ENCODE data around the gene CYP46A1. TPM values are rescaled to one million over a fixed set of nuclear protein-coding genes. Genes with fewer than 3 reads are reported as not detected.

CYP46A1 gene
- total RNA-seq, 2 donors from 2014 or later, result 0.09 to 0.10 TPM

- DNase-seq (no peak), ATAC-seq (replicated peaks in 1 of 2) (no peak)
- H3K36me3 Mint-ChIP-seq (ENCODE audit: insufficient read depth in 2 of 2), result no peaks in the 10 kb centered on the region
- H3K9me3 Mint-ChIP-seq, result no peaks in the 10 kb centered on the region
- H3K27me3 Mint-ChIP-seq (ENCODE audit: low read depth), result no peaks in the 10 kb centered on the region
- no peak overlapping the region for H3K27ac Mint-ChIP-seq
- no peak overlapping the region for H3K4me3 Mint-ChIP-seq
- H3K4me1 Mint-ChIP-seq (ENCODE audit: low read depth), result no peaks in the 10 kb centered on the region
Observed at GRCh38 chr14:99720941-99721791, 37.1 kb downstream of the CYP46A1 start.

GRCh38 chr14:99721792-99722516 is 37.9 kb downstream of the CYP46A1 start:
- H3K9me3 Mint-ChIP-seq, result no peaks in the 10 kb centered on the region
- H3K4me3 Mint-ChIP-seq, result no peak overlapping the region
- no peaks in the 10 kb centered on the region for H3K36me3 Mint-ChIP-seq (ENCODE audit: insufficient read depth in 2 of 2)
- no peaks in the 10 kb centered on the region for H3K4me1 Mint-ChIP-seq (ENCODE audit: low read depth)
- no peak for DNase-seq
- ATAC-seq (replicated peaks in 1 of 2), result no peak
- peaks cover 5% of the 10 kb centered on the region for H3K27me3 Mint-ChIP-seq (ENCODE audit: low read depth)
- no peak overlapping the region for H3K27ac Mint-ChIP-seq

GRCh38 chr14:99722741-99723140 is 38.6 kb downstream of the CYP46A1 start:
- no peak overlapping the region for H3K4me3 Mint-ChIP-seq

GRCh38 chr14:99724196-99724891 is 40.2 kb downstream of the CYP46A1 start:
- Mint-ChIP-seq H3K4me1 (ENCODE audit: low read depth) (no peaks in the 10 kb centered on the region), H3K4me3 (no peak overlapping the region), H3K36me3 (ENCODE audit: insufficient read depth in 2 of 2) (no peaks in the 10 kb centered on the region), H3K9me3 (no peaks in the 10 kb centered on the region), H3K27me3 (ENCODE audit: low read depth) (peaks cover 17% of the 10 kb centered on the region), H3K27ac (no peak overlapping the region)
- no peak for ATAC-seq (replicated peaks in 1 of 2)
- DNase-seq, result no peak

More at GRCh38 chr14:99722741-99723140, 38.6 kb downstream of the CYP46A1 start:
- no peak for ATAC-seq (replicated peaks in 1 of 2)
- peaks cover 8% of the 10 kb centered on the region for H3K27me3 Mint-ChIP-seq (ENCODE audit: low read depth)
- H3K9me3 Mint-ChIP-seq, result no peaks in the 10 kb centered on the region
- no peaks in the 10 kb centered on the region for H3K4me1 Mint-ChIP-seq (ENCODE audit: low read depth)
- H3K36me3 Mint-ChIP-seq (ENCODE audit: insufficient read depth in 2 of 2), result no peaks in the 10 kb centered on the region
- no peak for DNase-seq
- H3K27ac Mint-ChIP-seq, result no peak overlapping the region

DNA sequence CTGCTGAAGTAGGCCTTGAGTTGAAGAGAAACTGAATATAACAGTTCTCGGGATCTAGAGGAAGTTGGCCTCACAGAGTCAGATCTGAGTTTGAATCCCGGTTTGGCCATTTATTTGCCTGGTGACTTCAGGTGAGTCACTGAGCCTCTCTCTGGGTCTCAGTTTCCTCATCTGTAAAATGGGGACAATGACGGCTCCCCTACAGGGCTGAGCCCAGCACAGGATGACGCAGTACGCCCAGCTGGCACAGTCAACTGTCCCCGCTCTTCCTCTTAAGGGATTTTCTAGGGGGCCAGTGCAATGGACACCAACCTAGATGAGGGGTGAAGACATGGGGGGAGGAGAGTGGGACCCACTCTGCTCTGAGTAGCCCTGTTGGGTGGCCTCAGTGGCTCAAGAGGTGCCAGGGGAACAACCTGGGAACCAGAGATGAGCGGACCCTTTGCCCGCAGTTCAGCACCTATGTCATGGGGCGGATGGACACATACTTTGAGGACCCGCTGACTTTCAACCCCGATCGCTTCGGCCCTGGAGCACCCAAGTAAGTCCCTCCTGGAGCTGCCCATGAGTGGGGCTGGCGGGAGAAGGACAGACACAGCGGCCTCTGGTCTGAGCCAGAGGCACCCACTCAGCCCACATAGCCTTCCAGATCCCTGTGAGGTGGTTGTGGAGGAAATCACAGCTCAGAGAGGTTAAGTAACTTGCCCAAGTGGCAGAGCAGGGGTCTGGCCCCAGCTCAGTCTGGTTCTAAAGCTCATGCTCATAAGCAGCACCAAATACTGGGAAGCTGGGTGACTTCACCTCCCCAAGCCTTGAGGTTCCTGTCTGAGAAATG is 41.1 kb downstream of the CYP46A1 start:
- Mint-ChIP-seq H3K9me3 (no peaks in the 10 kb centered on the region), H3K4me3 (no peak overlapping the region), H3K4me1 (ENCODE audit: low read depth) (no peaks in the 10 kb centered on the region), H3K36me3 (ENCODE audit: insufficient read depth in 2 of 2) (no peaks in the 10 kb centered on the region), H3K27ac (no peak overlapping the region), H3K27me3 (ENCODE audit: low read depth) (peaks cover 18% of the 10 kb centered on the region)
- ATAC-seq (replicated peaks in 1 of 2) (no peak), DNase-seq (no peak)

GRCh38 chr14:99725774-99726537 is 41.9 kb downstream of the CYP46A1 start:
- ATAC-seq (replicated peaks in 1 of 2), result no peak
- Mint-ChIP-seq H3K27ac (no peak overlapping the region), H3K9me3 (no peaks in the 10 kb centered on the region), H3K4me1 (ENCODE audit: low read depth) (no peaks in the 10 kb centered on the region), H3K36me3 (ENCODE audit: insufficient read depth in 2 of 2) (no peaks in the 10 kb centered on the region), H3K4me3 (no peak overlapping the region), H3K27me3 (ENCODE audit: low read depth) (peaks cover 18% of the 10 kb centered on the region)
- DNase-seq, result no peak

DNA sequence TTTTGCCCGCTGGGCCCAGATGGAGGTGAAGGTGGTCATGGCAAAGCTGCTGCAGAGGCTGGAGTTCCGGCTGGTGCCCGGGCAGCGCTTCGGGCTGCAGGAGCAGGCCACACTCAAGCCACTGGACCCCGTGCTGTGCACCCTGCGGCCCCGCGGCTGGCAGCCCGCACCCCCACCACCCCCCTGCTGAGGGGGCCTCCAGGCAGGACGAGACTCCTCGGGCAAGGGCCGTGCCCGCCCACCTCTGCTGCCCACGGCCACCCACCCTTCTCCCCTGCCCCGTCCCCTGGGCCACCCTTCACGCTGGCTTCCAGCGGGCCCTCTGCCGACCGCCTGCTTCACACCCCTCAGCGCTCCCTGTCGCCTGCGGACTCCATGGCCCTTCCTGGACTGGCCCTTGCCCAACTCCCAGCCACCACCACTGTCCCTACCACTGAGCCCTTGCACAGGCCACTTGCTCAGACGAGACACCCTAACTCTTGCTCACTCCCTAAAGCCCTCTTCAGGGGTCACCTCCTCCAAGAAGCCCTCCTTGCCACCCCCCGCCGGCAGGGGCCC is 42.5 kb downstream of the CYP46A1 start:
- Mint-ChIP-seq H3K27me3 (ENCODE audit: low read depth) (peaks cover 18% of the 10 kb centered on the region), H3K36me3 (ENCODE audit: insufficient read depth in 2 of 2) (no peaks in the 10 kb centered on the region), H3K27ac (no peak overlapping the region), H3K4me3 (no peak overlapping the region), H3K9me3 (no peaks in the 10 kb centered on the region), H3K4me1 (ENCODE audit: low read depth) (no peaks in the 10 kb centered on the region)
- no peak for ATAC-seq (replicated peaks in 1 of 2)
- DNase-seq, result no peak

- ATAC-seq (replicated peaks in 1 of 2) (no peak), DNase-seq (no peak)
- H3K4me3 Mint-ChIP-seq, result no peak overlapping the region
- H3K4me1 Mint-ChIP-seq (ENCODE audit: low read depth), result no peaks in the 10 kb centered on the region
- no peak overlapping the region for H3K27ac Mint-ChIP-seq
- no peaks in the 10 kb centered on the region for H3K36me3 Mint-ChIP-seq (ENCODE audit: insufficient read depth in 2 of 2)
- peaks cover 18% of the 10 kb centered on the region for H3K27me3 Mint-ChIP-seq (ENCODE audit: low read depth)
- H3K9me3 Mint-ChIP-seq, result no peaks in the 10 kb centered on the region
Observed at GRCh38 chr14:99727096-99727870, 43.2 kb downstream of the CYP46A1 start.

DNA sequence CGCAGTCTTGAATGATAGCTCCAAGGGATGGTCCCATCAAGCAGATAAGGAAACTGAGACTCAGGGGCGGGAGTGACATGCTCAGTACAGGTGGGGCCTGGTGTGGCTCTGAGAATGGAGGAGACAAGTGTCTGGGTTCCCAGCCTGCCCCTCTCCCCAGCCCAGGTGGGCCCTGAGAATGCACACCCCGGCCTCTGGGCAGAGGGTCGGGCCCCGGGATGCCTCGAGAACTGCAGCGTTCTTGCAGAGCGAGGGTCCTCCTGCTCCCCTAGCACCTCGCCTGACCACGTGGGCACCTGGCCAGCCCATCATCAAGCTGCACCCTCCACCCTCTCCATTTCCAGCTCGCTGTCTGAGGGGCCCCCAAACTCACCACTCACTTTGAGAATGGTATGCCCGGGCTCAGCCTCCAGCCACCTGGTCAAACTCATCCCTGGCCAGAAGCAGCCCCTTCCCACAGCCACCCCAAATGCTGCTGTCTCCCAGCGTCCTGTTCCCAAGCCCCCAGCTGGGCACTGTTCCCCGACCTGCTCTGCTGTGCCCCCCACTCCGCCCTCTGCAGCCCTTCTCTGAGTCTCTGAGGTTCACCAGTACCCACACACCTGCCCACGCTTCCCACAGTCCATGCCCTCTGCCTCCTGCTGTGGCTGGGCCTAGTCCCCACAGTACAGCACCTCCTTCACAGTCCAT is 44.3 kb downstream of the CYP46A1 start:
- Mint-ChIP-seq H3K36me3 (ENCODE audit: insufficient read depth in 2 of 2) (no peaks in the 10 kb centered on the region), H3K4me3 (no peak overlapping the region), H3K9me3 (no peaks in the 10 kb centered on the region), H3K27ac (no peak overlapping the region), H3K27me3 (ENCODE audit: low read depth) (peaks cover 22% of the 10 kb centered on the region), H3K4me1 (ENCODE audit: low read depth) (no peaks in the 10 kb centered on the region)
- DNase-seq, result no peak
- ATAC-seq (replicated peaks in 1 of 2), result no peak

DNA sequence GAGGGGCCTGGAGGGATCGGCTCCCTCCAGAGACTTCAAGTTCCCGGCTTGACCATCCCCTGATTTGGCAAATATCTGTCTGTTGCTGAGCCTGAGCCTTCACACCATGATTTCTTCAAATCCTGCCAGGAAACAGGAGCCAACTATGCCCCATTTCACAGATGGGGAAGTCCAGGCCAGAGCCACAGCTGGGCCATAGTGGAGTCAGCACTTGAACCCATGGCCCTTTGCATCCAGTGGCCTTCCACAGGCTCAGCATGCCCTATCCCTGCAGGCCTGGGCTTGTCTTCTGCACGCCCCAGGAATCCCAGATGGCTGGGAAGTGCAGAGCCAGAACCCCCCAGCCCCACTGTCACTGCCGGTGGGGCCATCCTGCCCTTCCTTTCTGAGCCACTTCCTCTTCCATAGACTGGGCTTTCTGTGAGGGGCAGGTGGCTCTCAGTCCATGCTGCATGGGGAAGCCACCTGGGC is 44.9 kb downstream of the CYP46A1 start:
- H3K9me3 Mint-ChIP-seq, result no peaks in the 10 kb centered on the region
- no peaks in the 10 kb centered on the region for H3K36me3 Mint-ChIP-seq (ENCODE audit: insufficient read depth in 2 of 2)
- DNase-seq (no peak), ATAC-seq (replicated peaks in 1 of 2) (no peak)
- no peak overlapping the region for H3K4me3 Mint-ChIP-seq
- H3K27ac Mint-ChIP-seq, result no peak overlapping the region
- H3K4me1 Mint-ChIP-seq (ENCODE audit: low read depth), result no peaks in the 10 kb centered on the region
- peaks cover 27% of the 10 kb centered on the region for H3K27me3 Mint-ChIP-seq (ENCODE audit: low read depth)

All from activated T-cell treated with anti-CD3 and anti-CD28 coated beads, Interleukin-2, amount 50 U/mL, for 72 hours (primary cell).